Glomerular endothelial cell (primary cell): ENCODE results near the gene CCDC8. TPM values are rescaled to one million over a fixed set of nuclear protein-coding genes. Genes with fewer than 3 reads are reported as not detected.
"Not testable (repeated sequence)": the region's sequence is repeated elsewhere in the genome, so short reads cannot be mapped to it uniquely, and the experiment has no call there.

Experiments used
- DNase-seq: peaks from one replicate; pipeline ENCODE4 v3.0.0-alpha.2; 2011; ENCODE audit warnings: low read depth, low spot score; ENCODE audit errors: extremely low read depth
- total RNA-seq: library from RNA; depleted of rRNA; stranded (reverse); fragments of >200 nt; gene quantifications from 2 replicates; pipeline ENCODE4 v1.2.3, GENCODE V29; 2015

Gene CCDC8, protein sequence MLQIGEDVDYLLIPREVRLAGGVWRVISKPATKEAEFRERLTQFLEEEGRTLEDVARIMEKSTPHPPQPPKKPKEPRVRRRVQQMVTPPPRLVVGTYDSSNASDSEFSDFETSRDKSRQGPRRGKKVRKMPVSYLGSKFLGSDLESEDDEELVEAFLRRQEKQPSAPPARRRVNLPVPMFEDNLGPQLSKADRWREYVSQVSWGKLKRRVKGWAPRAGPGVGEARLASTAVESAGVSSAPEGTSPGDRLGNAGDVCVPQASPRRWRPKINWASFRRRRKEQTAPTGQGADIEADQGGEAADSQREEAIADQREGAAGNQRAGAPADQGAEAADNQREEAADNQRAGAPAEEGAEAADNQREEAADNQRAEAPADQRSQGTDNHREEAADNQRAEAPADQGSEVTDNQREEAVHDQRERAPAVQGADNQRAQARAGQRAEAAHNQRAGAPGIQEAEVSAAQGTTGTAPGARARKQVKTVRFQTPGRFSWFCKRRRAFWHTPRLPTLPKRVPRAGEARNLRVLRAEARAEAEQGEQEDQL
- total RNA-seq, result 3.3 and 4.5 TPM in 2 replicates

- no peak for DNase-seq
Measured at GRCh38 chr19:46413262-46414031, at the start of gene CCDC8. Gene CCDC8, minus strand, starts transcription at chr19:46413564. Its CDS starts 754 bp downstream, at chr19:46412810.

DNA sequence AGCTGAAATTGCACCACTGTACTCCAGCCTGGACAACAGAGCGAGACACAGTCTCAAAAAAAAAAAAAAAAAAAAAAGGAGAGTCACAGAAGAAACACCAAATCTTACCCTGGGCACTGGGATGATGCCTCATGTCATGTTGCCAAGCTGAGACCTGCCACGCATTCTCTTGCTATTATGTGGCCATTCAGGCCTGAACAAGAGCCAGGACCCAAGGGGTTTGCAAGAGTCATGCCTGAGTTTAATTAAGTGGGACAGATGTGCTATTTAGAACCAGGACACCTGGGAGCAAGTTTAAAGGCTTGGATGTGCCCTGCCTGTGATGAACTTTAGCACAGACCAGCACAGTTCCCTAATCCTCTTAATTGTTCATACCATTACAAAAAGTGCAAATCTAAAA, 48.2 kb upstream of the CCDC8 start:
- DNase-seq, result no peak

DNA sequence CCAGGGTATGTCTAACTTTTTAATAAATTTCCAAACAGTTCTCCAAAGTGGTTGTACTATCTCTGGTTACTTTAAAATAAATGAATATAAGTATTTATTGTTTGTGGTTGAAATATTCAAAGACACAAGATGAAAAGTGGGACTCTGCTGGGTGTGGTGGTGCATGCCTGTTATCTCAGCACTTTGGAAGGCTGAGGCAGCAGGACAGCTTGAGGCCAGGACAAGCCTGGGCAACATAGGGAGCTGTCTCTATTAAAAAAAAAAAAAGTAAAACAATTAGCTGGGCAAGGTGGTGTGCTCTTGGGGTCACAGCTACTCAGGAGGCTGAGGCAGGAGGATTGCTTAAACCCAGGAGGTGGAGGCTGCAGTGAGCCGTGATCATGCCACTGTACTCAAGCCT, 47.6 kb upstream of the CCDC8 start:
- DNase-seq, result no peak

- no peak for DNase-seq
Measured at GRCh38 chr19:46460055-46460454, 46.7 kb upstream of the CCDC8 start.

- DNase-seq, result no peak
Measured at GRCh38 chr19:46456930-46457329, 43.6 kb upstream of the CCDC8 start.

DNA sequence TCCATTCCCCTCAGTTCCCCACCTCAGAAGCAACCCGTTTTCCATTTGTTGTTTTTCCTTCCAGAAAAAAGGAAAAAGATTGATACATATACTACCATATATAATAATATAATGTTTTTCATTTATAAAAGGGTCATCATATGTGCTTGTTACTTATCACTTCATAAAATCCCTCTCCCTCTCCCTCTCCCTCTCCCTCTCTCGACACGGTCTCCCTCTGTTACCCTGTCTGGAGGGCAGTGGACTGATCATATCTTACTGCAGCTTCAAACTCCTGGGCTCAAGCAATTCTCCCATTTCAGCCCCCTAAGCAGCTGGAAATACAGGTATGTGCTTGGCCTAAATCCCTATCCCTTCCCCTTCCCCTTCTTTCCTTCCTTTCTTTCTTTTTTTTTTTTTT, 40.9 kb upstream of the CCDC8 start:
- DNase-seq, result no peak

- DNase-seq, result no peak
Measured at GRCh38 chr19:46453661-46454060, 40.3 kb upstream of the CCDC8 start.

DNA sequence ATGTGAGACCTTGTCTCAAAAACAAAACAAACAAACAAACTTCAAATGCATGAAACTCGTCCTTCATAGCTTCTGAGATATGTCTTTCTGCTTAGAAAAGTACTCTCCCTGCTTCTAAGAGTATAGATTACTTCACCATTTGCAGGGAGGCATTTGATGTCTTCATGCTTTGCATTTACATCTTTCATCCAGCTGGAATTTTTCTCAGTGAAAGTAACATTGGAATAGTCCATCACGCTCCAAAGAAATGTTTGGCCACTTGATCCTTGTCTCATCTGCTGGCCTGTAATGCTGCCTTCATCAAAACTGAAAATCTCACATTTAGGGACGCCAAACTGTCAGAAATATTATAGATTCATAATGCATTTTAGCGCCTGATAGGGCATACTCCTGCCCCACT, 38.8 kb upstream of the CCDC8 start:
- no peak for DNase-seq

DNA sequence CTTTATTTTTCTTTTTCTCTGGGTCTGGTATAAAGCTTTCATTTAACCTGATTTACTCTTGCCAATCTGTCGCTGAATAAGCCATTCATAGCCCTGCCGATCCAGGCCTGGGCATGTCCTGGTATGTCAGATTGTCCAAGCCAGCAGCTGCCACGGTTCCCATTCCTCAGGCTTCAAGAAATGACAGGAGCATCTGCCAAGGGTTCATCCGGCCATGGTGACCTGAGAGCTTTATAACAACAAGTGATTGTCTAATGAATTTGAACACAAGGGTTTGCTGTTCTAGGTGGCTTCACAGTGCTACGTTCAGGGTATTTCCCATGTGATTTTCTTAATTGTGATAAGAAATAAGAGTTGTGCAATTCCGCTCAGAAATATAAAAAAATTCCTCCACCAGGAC, 38.0 kb upstream of the CCDC8 start:
- DNase-seq, result no peak

DNA sequence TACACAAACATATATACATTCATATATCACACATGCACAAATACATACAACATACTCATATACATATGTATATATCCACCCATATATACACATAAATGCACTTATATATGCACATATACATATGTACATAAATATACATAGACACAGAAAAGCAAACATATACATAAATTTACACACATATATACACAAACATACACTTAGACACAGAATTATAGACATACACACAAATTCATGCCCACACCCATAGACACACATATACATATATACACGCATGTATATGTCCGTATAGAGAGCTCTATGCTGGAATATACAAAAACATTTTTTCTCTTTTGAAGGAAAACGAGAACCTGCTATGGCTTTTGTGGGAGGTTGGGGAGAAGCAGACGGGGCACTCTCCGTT, 37.4 kb upstream of the CCDC8 start:
- no peak for DNase-seq

DNA sequence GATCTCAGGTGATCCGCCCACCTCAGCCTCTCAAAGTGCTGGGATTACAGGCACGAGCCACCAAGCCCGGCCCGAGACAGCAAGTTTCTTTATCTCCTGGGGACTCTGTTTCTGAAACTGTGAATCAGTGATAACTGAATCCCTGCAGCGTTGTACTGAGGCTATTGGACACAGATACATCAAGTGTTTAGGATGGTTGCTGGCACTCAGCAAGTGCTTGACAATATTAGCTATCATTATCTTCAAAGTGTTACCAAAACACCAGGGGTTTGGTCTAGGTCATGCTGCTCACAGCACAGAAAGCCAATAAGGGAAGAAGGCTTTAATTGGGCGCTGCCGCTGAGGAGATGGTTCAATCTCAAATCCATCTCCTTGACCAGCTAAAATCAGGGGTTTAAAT, 35.9 kb upstream of the CCDC8 start:
- DNase-seq, result no peak

DNA sequence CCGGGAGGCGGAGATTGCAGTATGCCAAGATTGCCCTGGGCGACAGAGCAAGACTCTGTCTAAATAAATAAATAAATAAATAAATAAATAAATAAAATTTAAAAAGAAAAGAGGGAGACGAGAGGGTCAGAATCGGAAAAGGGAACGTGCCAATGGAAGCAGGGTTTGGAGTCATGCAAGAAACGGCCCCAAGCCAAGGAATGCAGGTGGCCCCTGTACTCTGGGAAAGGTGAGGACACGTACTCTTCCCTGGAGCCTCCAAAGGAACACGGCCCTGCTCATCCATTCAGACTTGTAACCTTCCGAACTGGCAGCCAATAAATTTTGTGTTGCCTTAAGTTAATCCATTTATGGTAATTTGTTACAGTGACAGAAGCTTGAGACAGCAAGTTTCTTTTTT, 35.2 kb upstream of the CCDC8 start:
- no peak for DNase-seq

GRCh38 chr19:46447824-46448223, 34.5 kb upstream of the CCDC8 start:
- DNase-seq, result no peak

- DNase-seq, result no peak
Measured at GRCh38 chr19:46447006-46447405, 33.6 kb upstream of the CCDC8 start.

GRCh38 chr19:46446021-46446420, 32.7 kb upstream of the CCDC8 start:
- DNase-seq, result no peak

- DNase-seq, result no peak
Measured at GRCh38 chr19:46442808-46443450, 29.6 kb upstream of the CCDC8 start.

GRCh38 chr19:46441866-46442265, 28.5 kb upstream of the CCDC8 start:
- no peak for DNase-seq

GRCh38 chr19:46435689-46436088, 22.3 kb upstream of the CCDC8 start:
- not testable (repeated sequence) for DNase-seq

DNA sequence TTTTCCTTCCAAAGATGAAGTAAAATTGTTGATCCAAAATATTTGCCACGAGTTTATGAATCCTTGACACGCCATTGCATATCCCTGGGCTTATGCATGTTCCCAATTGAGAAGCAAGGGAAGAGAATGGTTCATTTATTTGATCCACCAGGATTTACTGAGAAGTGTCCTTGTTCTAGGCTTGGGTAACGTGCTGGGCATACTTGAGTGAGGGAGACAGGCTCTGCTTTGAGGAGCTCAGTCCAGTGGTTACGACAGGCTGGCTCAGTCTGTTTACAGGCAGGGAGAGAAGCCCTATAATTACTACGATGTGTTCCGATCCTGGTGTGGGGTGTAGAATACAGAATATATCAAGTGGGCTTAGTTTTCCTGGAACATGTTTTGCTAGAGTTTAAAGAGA, 21.6 kb upstream of the CCDC8 start:
- DNase-seq, result no peak

DNA sequence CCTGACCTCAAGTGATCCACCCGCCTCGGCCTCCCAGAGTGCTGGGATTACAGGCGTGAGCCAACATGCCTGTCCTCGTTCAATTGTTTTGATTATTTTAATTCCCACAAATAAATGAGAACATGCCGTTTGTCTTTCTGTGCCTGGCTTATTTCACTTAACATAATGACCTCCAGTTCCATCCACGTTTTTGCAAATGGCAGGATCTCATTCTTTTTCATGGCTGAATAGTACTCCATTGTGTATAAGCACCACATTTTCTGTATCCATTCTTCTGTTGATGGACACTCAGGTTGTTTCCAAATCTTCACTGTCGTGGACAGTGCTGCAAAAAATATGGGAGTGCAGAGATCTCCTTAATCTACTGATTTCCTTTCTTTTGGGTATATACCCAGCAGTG, 20.1 kb upstream of the CCDC8 start:
- DNase-seq, result not testable (repeated sequence)

- DNase-seq, result no peak
Measured at GRCh38 chr19:46431824-46432223, 18.5 kb upstream of the CCDC8 start.
